Measurements from ENCODE around the gene AMOTL1. TPM values are rescaled to one million over a fixed set of nuclear protein-coding genes. Genes with fewer than 3 reads are reported as not detected.

The AMOTL1 gene
- total and polyA plus RNA-seq, 12 donors, result 3.0 to 26.7 (median 19.5) TPM

DNA sequence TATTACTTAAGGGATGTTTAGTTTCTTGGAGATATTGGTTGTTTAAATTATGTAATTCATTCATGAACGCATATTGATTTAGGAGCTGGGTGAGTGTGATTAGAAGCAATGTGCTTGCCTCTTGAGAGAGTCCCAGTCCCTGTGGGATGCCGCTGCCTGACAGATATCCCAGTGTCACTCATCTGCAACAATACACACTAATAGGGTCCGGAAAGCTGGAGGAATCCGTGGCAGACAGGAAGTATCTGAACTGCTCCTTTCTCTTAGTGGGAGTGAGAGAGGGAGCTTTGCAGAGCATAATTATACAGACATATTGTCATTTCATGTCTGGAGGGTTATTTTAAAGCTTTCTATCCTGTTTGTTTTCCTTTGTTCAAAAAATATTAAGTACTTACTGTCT, 17.4 kb downstream of the AMOTL1 start:
- WGBS, 4 donors, result 56 to 63% (median 60%) methylated on average over 3 to 4 of the region's 4 CpGs
- TF ChIP-seq CTCF (IDR thresholded peaks at IDR 0.05), result no peak
- no peak for TF ChIP-seq POLR2A (IDR thresholded peaks at IDR 0.05)
- Histone ChIP-seq H3K4me1 (replicated peaks in 1 of 2) (peaks cover 0 to 52% of the 10 kb centered on the region in 2 donors), H3K4me3 (no peak overlapping the region), H3K27me3 (no peaks in the 10 kb centered on the region), H3K27ac (no peak overlapping the region), H3K9me3 (replicated peaks in 1 of 3) (no peaks in the 10 kb centered on the region), H3K36me3 (replicated peaks in 1 of 2) (no peaks in the 10 kb centered on the region)
- no peak for DNase-seq
- intact Hi-C loops (cut with DNase I), result loop anchor here in 1 of 2 donors (5.0 kb wide), 1 partner anchor 112 kb away; no protein-coding TSS in a partner anchor

- intact Hi-C loops (cut with DNase I), result loop anchor here in 1 of 2 donors (5.0 kb wide), 1 partner anchor 111 kb away; no protein-coding TSS in a partner anchor
- no peak overlapping the region for H3K27ac ChIP-seq
- H3K4me3 ChIP-seq, result no peak overlapping the region
- DNase-seq, result no peak
- H3K27me3 ChIP-seq, result no peaks in the 10 kb centered on the region
- no peaks in the 10 kb centered on the region for H3K9me3 ChIP-seq (replicated peaks in 1 of 3)
- peaks cover 0 to 45% of the 10 kb centered on the region in 2 donors for H3K4me1 ChIP-seq (replicated peaks in 1 of 2)
- WGBS, 4 donors, result 50 to 56% (median 53%) methylated on average over 10 of the region's 10 CpGs
- TF ChIP-seq CTCF (IDR thresholded peaks at IDR 0.05) (peak; percentile 54 to 74 (median 66)), POLR2A (IDR thresholded peaks at IDR 0.05) (no peak)
- H3K36me3 ChIP-seq (replicated peaks in 1 of 2), result no peaks in the 10 kb centered on the region
Measured at GRCh38 chr11:94786264-94787126, 18.3 kb downstream of the AMOTL1 start.

- Histone ChIP-seq H3K4me3 (no peak overlapping the region), H3K27ac (no peak overlapping the region), H3K9me3 (replicated peaks in 1 of 3) (no peaks in the 10 kb centered on the region), H3K27me3 (no peaks in the 10 kb centered on the region), H3K36me3 (replicated peaks in 1 of 2) (no peaks in the 10 kb centered on the region), H3K4me1 (replicated peaks in 1 of 2) (peaks cover 0 to 46% of the 10 kb centered on the region in 2 donors)
- WGBS, 4 donors, result 45 to 52% (median 49%) methylated on average over 5 of the region's 5 CpGs
- intact Hi-C loops (cut with DNase I), result loop anchor here in 1 of 2 donors (5.0 kb wide), 1 partner anchor 110 kb away; no protein-coding TSS in a partner anchor
- peak; percentile 46 to 75 (median 52) for DNase-seq
- no peak for TF ChIP-seq POLR2A (IDR thresholded peaks at IDR 0.05)
- no peak for TF ChIP-seq CTCF (IDR thresholded peaks at IDR 0.05)
Measured at GRCh38 chr11:94787801-94788200, 19.6 kb downstream of the AMOTL1 start.

DNA sequence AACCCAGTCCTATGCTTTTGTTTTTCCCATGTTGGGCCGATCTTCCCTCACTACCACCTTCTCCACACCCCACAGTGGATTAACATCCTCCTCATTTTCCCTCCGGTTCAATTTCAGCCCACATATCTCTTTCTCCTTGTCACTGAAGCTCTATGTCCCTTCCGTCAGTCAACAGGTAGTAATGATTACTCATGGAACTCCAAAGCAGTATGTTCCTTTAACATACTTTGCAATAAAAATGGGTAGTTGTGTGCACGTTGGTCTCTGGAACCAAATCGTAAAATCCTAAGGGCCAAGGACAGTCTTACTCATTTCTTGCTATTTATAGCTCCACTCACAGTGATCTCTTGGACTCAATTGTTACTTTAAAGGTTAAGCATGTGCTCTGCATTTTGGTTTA, 20.2 kb downstream of the AMOTL1 start:
- TF ChIP-seq CTCF (IDR thresholded peaks at IDR 0.05) (no peak), POLR2A (IDR thresholded peaks at IDR 0.05) (no peak)
- DNase-seq, result no peak
- Histone ChIP-seq H3K36me3 (replicated peaks in 1 of 2) (no peaks in the 10 kb centered on the region), H3K4me3 (no peak overlapping the region), H3K27me3 (no peaks in the 10 kb centered on the region), H3K27ac (no peak overlapping the region), H3K4me1 (replicated peaks in 1 of 2) (peaks cover 0 to 51% of the 10 kb centered on the region in 2 donors), H3K9me3 (replicated peaks in 1 of 3) (no peaks in the 10 kb centered on the region)
- 53 to 59% (median 57%) methylated on average over 5 of the region's 5 CpGs for WGBS, 4 donors
- intact Hi-C loops (cut with DNase I), result loop anchor here in 1 of 2 donors (5.0 kb wide), 1 partner anchor 109 kb away; no protein-coding TSS in a partner anchor

Data from adrenal gland (tissue), 12 donors.